Cardiac muscle cell (in vitro differentiated cells and primary cell): Measurements from ENCODE around the gene HDLBP. TPM values are rescaled to one million over a fixed set of nuclear protein-coding genes. Genes with fewer than 3 reads are reported as not detected.
A peak's percentile ranks its signal among the peaks of the same experiment; 100 is the strongest.

ENCODE experiments used
- DNase-seq, 2 donors: peaks; one replicate each; pipeline versions ENCODE4 v3.0.0 to v3.0.0-alpha.2; 2010 to 2017; ENCODE audit warnings: low read depth in 1 of 2, low spot score in 1 of 2
- H3K27ac ChIP-seq: fragments of 200-600 bp; sonication (generic); 2 replicates; pipeline ENCODE4 v1.5.1; 2016
- H3K27me3 ChIP-seq: fragments of 200-600 bp; sonication (generic); 2 replicates; pipeline ENCODE4 v1.6.0; 2016; ENCODE audit warnings: control low read depth
- H3K36me3 ChIP-seq: fragments of 200-600 bp; sonication (generic); 2 replicates; pipeline ENCODE4 v1.5.1; 2016; ENCODE audit warnings: control low read depth
- H3K4me1 ChIP-seq: fragments of 200-600 bp; sonication (generic); 2 replicates; pipeline ENCODE4 v1.8.1; 2017; ENCODE audit warnings: low read depth, mild to moderate bottlenecking, mixed run types
- H3K4me3 ChIP-seq: fragments of 200-600 bp; sonication (generic); 2 replicates; pipeline ENCODE4 v1.5.1; 2016; ENCODE audit warnings: mild to moderate bottlenecking
- H3K9me3 ChIP-seq: fragments of 200-600 bp; sonication (generic); 2 replicates; pipeline ENCODE4 v1.5.1; 2017; ENCODE audit warnings: low read depth, mild to moderate bottlenecking, control low read depth
- CTCF ChIP-seq: IDR thresholded peaks from 2 replicates; pipeline ENCODE4 v1.5.1; 2012; ENCODE audit warnings: low read depth, mild to moderate bottlenecking, low read length
- polyA plus RNA-seq: library from polyadenylated mRNA; unstranded; fragments of >200 nt; fragmentation: Nextera tagmentation; extraction: Ambion mirVana; gene quantifications from 2 replicates; pipeline ENCODE4 v1.2.1, GENCODE V29; 2016
- total RNA-seq: library from RNA; depleted of rRNA; stranded (reverse); fragments of >200 nt; gene quantifications from 2 replicates; pipeline ENCODE4 v1.2.3, GENCODE V29; 2016

The HDLBP gene
- total and polyA plus RNA-seq, 2 experiments from 2014 or later: 261 to 313 TPM

- Histone ChIP-seq H3K4me3 (no peak overlapping the region), H3K36me3 (peaks cover 67% of the 10 kb centered on the region), H3K9me3 (no peaks in the 10 kb centered on the region), H3K27ac (no peak overlapping the region), H3K4me1 (peaks cover 3% of the 10 kb centered on the region), H3K27me3 (no peaks in the 10 kb centered on the region)
- TF ChIP-seq CTCF: no peak
- DNase-seq: no peak
These were observed 82.5 kb downstream of the HDLBP start for GRCh38 chr2:241232736-241233575.

- DNase-seq: no peak
- no peak overlapping the region for H3K27ac ChIP-seq
- H3K36me3 ChIP-seq: peaks cover 48% of the 10 kb centered on the region
- H3K9me3 ChIP-seq: no peaks in the 10 kb centered on the region
- H3K4me3 ChIP-seq: no peak overlapping the region
- H3K4me1 ChIP-seq: peaks cover 3% of the 10 kb centered on the region
- no peaks in the 10 kb centered on the region for H3K27me3 ChIP-seq
- TF ChIP-seq CTCF: no peak
These were observed 85.0 kb downstream of the HDLBP start for GRCh38 chr2:241230435-241230834.

GRCh38 chr2:241229563-241230401, 85.7 kb downstream of the HDLBP start:
- Histone ChIP-seq H3K27me3 (no peaks in the 10 kb centered on the region), H3K27ac (peak overlapping the region; percentile 35), H3K4me3 (no peak overlapping the region), H3K36me3 (peaks cover 43% of the 10 kb centered on the region), H3K9me3 (no peaks in the 10 kb centered on the region), H3K4me1 (peaks cover 3% of the 10 kb centered on the region)
- no peak for DNase-seq
- TF ChIP-seq CTCF: no peak

GRCh38 chr2:241228860-241229516, 86.5 kb downstream of the HDLBP start:
- peaks cover 35% of the 10 kb centered on the region for H3K36me3 ChIP-seq
- no peak for TF ChIP-seq CTCF
- no peaks in the 10 kb centered on the region for H3K27me3 ChIP-seq
- H3K9me3 ChIP-seq: no peaks in the 10 kb centered on the region
- H3K4me1 ChIP-seq: peaks cover 3% of the 10 kb centered on the region
- peak overlapping the region; percentile 35 for H3K27ac ChIP-seq
- no peak overlapping the region for H3K4me3 ChIP-seq
- peak in 1 of 2 donors; percentile 29 for DNase-seq

GRCh38 chr2:241228081-241228859, 87.2 kb downstream of the HDLBP start:
- no peak for DNase-seq

More at GRCh38 chr2:241228081-241228859, 87.2 kb downstream of the HDLBP start:
- Histone ChIP-seq H3K4me1 (peaks cover 3% of the 10 kb centered on the region), H3K27ac (peak overlapping the region; percentile 39), H3K27me3 (no peaks in the 10 kb centered on the region), H3K9me3 (no peaks in the 10 kb centered on the region), H3K4me3 (no peak overlapping the region), H3K36me3 (peaks cover 28% of the 10 kb centered on the region)
- TF ChIP-seq CTCF: no peak
